Activated CD8-positive, alpha-beta memory T cell treated with anti-CD3 and anti-CD28 coated beads, Interleukin-2, amount 10 ng/mL, durations not matched to agents 7 days and 5 days (primary cell): ENCODE results near the gene TMPRSS11B. TPM values are rescaled to one million over a fixed set of nuclear protein-coding genes. Genes with fewer than 3 reads are reported as not detected.
A peak's percentile ranks its signal among the peaks of the same experiment; 100 is the strongest.
"Not testable (repeated sequence)": the region's sequence is repeated elsewhere in the genome, so short reads cannot be mapped to it uniquely, and the experiment has no call there.

Experiments
- ATAC-seq: fragments of 150-1000 bp; cut with Tn5 transposase; one replicate; pipeline ENCODE4 v1.10.0; 2021; ENCODE audit warnings: moderate library complexity
- CTCF ChIA-PET: fragments of 350-600 bp; sonication (Branson Sonifier 250); formaldehyde crosslinking; loops from one replicate; lab custom pipeline; 2021; ENCODE audit warnings: antibody characterized with exemption; lab: Charles Lee
- DNase-seq: peaks from one replicate; pipeline ENCODE4 v3.0.0-alpha.2; 2020
- H3K27ac Mint-ChIP-seq: one replicate; pipeline ENCODE4 v1.8.0; 2021; ENCODE audit warnings: mild to moderate bottlenecking, mixed read lengths
- H3K27me3 Mint-ChIP-seq: one replicate; pipeline ENCODE4 v1.8.0; 2021; ENCODE audit warnings: mixed read lengths
- H3K36me3 Mint-ChIP-seq: one replicate; pipeline ENCODE4 v1.8.0; 2021; ENCODE audit warnings: mild to moderate bottlenecking, mixed read lengths
- H3K4me1 Mint-ChIP-seq: one replicate; pipeline ENCODE4 v1.8.0; 2021; ENCODE audit warnings: mixed read lengths
- H3K4me3 Mint-ChIP-seq: one replicate; pipeline ENCODE4 v1.8.0; 2021; ENCODE audit warnings: mild to moderate bottlenecking, moderate library complexity, mixed read lengths
- H3K9me3 Mint-ChIP-seq: one replicate; pipeline ENCODE4 v1.8.0; 2022; ENCODE audit warnings: low read depth, mixed read lengths
- total RNA-seq, 2 experiments: library from RNA; stranded (reverse); gene quantifications; one replicate each; pipeline ENCODE4 v1.2.3, GENCODE V29; 2021

Gene TMPRSS11B, protein sequence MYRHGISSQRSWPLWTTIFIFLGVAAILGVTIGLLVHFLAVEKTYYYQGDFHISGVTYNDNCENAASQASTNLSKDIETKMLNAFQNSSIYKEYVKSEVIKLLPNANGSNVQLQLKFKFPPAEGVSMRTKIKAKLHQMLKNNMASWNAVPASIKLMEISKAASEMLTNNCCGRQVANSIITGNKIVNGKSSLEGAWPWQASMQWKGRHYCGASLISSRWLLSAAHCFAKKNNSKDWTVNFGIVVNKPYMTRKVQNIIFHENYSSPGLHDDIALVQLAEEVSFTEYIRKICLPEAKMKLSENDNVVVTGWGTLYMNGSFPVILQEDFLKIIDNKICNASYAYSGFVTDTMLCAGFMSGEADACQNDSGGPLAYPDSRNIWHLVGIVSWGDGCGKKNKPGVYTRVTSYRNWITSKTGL
- not detected for total RNA-seq

DNA sequence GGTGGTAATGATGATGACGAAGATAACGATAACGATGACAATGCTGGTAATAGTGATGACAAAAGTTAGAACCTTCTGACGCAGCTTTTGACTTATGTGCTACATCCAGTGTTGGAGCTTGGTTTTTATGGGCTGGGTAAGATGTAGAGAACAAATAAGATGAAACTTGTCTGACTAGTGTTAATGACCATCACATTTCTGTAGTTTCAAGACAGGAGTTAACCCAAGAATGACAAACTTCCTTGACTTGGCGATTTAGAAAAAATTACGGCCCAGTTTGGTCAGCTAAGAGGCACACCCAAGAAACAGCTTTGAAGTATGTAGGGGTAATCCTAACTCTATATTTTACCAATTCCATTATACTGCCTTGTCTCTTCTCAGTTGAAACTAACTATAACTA, at the start of gene TMPRSS11B:
TSS of gene TMPRSS11B (minus strand) at position 101 of the 400 bp plus-strand sequence. CDS start 136 bp downstream, outside the sequence.
- ATAC-seq (no peak), DNase-seq (no peak)
- Mint-ChIP-seq H3K9me3 (no peaks in the 10 kb centered on the region), H3K27me3 (peaks cover 2% of the 10 kb centered on the region), H3K4me3 (no peak within 1 kb of the TSS), H3K27ac (no peak within 1 kb of the TSS), H3K36me3 (peaks cover 2% of the 10 kb centered on the region), H3K4me1 (peaks cover 7% of the 10 kb centered on the region)
- CTCF ChIA-PET: interaction anchor here (1.2 kb wide), 1 partner anchor 131 kb away, joined by 3 read pairs; no protein-coding TSS in a partner anchor

DNA sequence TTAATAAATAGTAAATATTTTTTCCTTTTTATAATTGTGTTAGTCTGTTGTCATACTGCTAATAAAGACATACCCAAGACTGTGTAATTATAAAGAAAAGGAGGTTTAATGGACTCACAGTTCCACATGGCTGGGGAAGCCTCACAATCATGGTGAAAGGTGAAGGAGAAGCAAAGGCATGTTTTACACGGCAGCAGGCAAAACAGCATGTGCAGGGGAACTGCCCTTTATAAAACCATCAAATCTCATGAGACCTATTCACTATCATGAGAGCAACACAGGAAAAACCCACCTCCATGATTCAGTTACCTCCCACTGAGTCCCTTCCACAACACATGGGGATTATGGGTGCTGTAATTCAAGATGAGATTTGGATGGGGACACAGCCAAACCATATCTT, 45.8 kb upstream of the TMPRSS11B start:
- H3K4me1 Mint-ChIP-seq: peaks cover 3% of the 10 kb centered on the region
- H3K27me3 Mint-ChIP-seq: peaks cover 2% of the 10 kb centered on the region
- H3K9me3 Mint-ChIP-seq: no peaks in the 10 kb centered on the region
- no peak overlapping the region for H3K27ac Mint-ChIP-seq
- H3K4me3 Mint-ChIP-seq: no peak overlapping the region
- DNase-seq (no peak), ATAC-seq (no peak)
- CTCF ChIA-PET: no interaction called here
- H3K36me3 Mint-ChIP-seq: no peaks in the 10 kb centered on the region

DNA sequence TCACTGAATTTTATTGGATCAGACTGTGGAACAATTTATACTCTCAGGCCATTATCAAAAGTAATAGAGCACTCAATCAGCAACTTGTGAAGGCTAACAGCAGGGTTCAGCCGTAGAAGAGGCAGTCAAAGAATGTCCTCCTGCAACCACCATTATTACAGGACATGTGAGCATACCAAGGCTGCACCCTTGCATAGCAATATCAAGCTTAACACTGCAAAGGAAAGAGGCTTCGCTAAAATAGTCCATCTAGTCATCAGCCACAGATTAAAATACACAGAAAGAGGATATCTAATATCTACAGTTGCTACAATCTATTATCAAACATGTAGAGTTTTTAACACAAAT, 42.9 kb upstream of the TMPRSS11B start:
- Mint-ChIP-seq H3K27ac (no peak overlapping the region), H3K36me3 (no peaks in the 10 kb centered on the region), H3K4me1 (peaks cover 3% of the 10 kb centered on the region), H3K9me3 (no peaks in the 10 kb centered on the region), H3K4me3 (no peak overlapping the region), H3K27me3 (peaks cover 2% of the 10 kb centered on the region)
- CTCF ChIA-PET: no interaction called here
- no peak for ATAC-seq
- no peak for DNase-seq

DNA sequence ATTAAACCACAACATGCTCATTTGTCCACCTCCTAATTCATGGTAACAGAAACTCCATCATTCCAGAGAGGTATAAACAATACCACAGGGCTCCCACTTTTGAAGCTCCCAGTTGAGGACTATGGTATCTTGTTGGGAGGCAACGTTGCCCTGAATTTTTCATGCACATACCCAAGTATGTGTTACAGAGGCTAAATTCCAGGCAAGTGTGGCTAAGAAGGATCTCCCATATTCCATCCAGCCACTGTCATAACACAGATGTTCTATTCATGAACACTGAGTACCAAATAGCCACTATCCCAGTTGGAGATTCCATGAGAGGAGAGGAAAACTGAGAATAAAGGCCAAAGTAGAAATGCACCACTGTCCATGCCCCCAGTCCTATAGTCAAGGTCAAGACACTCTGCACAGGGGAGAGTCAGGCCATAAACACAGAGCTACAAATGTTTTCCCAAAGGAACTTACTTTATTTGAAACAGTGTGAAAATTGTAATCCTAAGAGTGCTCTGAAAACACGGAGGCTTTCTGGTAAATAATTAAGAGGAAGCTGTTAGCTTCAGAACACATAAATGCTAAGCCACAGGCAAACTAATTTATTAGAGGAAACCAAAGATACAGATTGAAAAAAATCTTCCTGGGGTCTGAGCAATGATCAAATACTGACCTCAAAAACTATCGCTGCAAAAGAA, 42.4 kb upstream of the TMPRSS11B start:
- ATAC-seq (no peak), DNase-seq (no peak)
- no peaks in the 10 kb centered on the region for H3K36me3 Mint-ChIP-seq
- CTCF ChIA-PET: no interaction called here
- no peaks in the 10 kb centered on the region for H3K9me3 Mint-ChIP-seq
- H3K27me3 Mint-ChIP-seq: peaks cover 2% of the 10 kb centered on the region
- H3K4me3 Mint-ChIP-seq: no peak overlapping the region
- H3K27ac Mint-ChIP-seq: no peak overlapping the region
- H3K4me1 Mint-ChIP-seq: peaks cover 3% of the 10 kb centered on the region

GRCh38 chr4:68283714-68284113, 38.2 kb upstream of the TMPRSS11B start:
- ATAC-seq: no peak
- no peak for DNase-seq
- Mint-ChIP-seq H3K36me3 (no peaks in the 10 kb centered on the region), H3K9me3 (no peaks in the 10 kb centered on the region), H3K4me3 (no peak overlapping the region), H3K27me3 (peaks cover 2% of the 10 kb centered on the region), H3K27ac (no peak overlapping the region), H3K4me1 (peaks cover 3% of the 10 kb centered on the region)
- CTCF ChIA-PET: no interaction called here

GRCh38 chr4:68283095-68283494, 37.6 kb upstream of the TMPRSS11B start:
- H3K4me1 Mint-ChIP-seq: no peaks in the 10 kb centered on the region
- H3K27ac Mint-ChIP-seq: no peak overlapping the region
- H3K27me3 Mint-ChIP-seq: peaks cover 2% of the 10 kb centered on the region
- CTCF ChIA-PET: no interaction called here
- no peaks in the 10 kb centered on the region for H3K36me3 Mint-ChIP-seq
- DNase-seq (no peak), ATAC-seq (no peak)
- H3K9me3 Mint-ChIP-seq: no peaks in the 10 kb centered on the region
- no peak overlapping the region for H3K4me3 Mint-ChIP-seq

DNA sequence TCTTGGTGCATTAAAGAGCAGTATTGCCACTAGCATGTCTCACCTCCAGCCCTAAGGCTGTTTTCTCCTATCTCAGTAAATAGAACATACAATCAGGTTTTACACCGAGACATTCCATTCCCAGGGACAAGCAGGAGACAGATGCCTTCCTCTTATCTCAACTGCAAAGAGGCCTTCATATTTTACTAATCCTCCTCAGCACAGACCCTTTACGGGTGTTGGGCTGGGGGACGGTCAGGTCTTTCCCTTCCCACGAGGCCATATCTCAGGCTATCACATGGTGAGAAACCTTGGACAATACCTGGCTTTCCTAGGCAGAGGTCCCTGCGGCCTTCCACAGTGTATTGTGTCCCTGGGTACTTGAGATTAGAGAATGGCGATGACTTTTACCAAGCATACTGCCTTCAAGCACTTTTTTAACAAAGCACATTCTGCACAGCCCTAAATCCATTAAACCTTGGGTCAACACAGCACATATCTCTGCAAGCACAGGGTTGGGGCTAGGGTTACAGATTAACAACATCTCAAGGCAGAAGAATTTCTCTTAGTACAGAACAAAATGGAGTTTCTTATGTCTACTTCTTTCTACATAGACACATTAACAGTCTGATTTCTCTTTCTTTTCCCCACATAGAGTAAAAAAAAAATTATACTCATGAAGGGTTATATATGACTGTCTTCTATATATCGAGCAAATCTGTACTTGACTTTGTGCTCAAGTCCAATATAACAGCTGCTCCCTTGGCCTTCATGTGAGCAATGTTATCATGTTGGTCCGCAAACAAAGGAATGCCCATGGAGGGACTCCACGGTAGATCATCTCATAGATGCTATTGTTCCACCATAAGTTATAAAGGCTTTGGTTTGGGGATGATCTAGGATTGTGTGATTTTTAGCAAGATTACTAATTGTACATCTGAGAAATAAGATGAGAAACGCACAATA, 36.6 kb upstream of the TMPRSS11B start:
- DNase-seq, H3K4me1 Mint-ChIP-seq, H3K27ac Mint-ChIP-seq, H3K27me3 Mint-ChIP-seq, H3K36me3 Mint-ChIP-seq, H3K9me3 Mint-ChIP-seq, H3K4me3 Mint-ChIP-seq, CTCF ChIA-PET, ATAC-seq: not testable (repeated sequence)

GRCh38 chr4:68278029-68278428, 32.5 kb upstream of the TMPRSS11B start:
- peaks cover 8% of the 10 kb centered on the region for H3K27me3 Mint-ChIP-seq
- H3K27ac Mint-ChIP-seq: no peak overlapping the region
- CTCF ChIA-PET: no interaction called here
- H3K36me3 Mint-ChIP-seq: no peaks in the 10 kb centered on the region
- no peaks in the 10 kb centered on the region for H3K9me3 Mint-ChIP-seq
- H3K4me3 Mint-ChIP-seq: no peak overlapping the region
- no peak for DNase-seq
- H3K4me1 Mint-ChIP-seq: no peaks in the 10 kb centered on the region
- no peak for ATAC-seq

GRCh38 chr4:68277627-68278026, 32.1 kb upstream of the TMPRSS11B start:
- ATAC-seq (no peak), DNase-seq (no peak)
- Mint-ChIP-seq H3K4me1 (no peaks in the 10 kb centered on the region), H3K27me3 (peaks cover 8% of the 10 kb centered on the region), H3K36me3 (no peaks in the 10 kb centered on the region), H3K4me3 (no peak overlapping the region), H3K9me3 (no peaks in the 10 kb centered on the region), H3K27ac (no peak overlapping the region)
- CTCF ChIA-PET: no interaction called here

- Mint-ChIP-seq H3K36me3 (peaks cover 3% of the 10 kb centered on the region), H3K4me1 (peaks cover 5% of the 10 kb centered on the region)
Observed at GRCh38 chr4:68272860-68273259, 27.4 kb upstream of the TMPRSS11B start.

DNA sequence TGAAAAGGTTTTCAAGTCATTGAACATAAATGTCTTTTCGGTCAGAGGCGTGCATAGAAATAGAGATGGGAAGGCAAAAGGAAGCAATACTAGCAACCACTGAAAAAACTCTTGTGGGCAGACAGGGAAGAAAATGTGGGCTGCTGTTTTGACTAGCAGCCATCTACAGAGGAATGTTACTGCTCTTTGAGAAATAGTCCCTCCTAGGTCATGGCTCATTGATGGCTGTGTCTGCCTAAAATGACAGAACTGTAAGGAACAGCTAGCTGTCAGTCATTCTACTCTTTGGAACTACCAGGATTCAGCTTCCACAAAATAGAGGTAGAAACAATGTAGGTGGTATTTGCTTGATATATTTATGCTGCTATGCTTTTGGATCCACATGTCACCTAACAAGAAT, 26.9 kb upstream of the TMPRSS11B start:
- no peak for DNase-seq
- CTCF ChIA-PET: interaction anchor here (1.0 to 3.4 kb wide), 5 partner anchors 8 to 110 kb away, joined by 4 to 30 read pairs (median 5); no protein-coding TSS in a partner anchor
- Mint-ChIP-seq H3K4me3 (peak overlapping the region; percentile 10), H3K27me3 (peaks cover 8% of the 10 kb centered on the region), H3K27ac (no peak overlapping the region), H3K4me1 (peaks cover 10% of the 10 kb centered on the region), H3K9me3 (no peaks in the 10 kb centered on the region), H3K36me3 (peaks cover 3% of the 10 kb centered on the region)
- no peak for ATAC-seq

More at GRCh38 chr4:68272860-68273259, 27.4 kb upstream of the TMPRSS11B start:
- DNase-seq (no peak), ATAC-seq (no peak)
- Mint-ChIP-seq H3K4me3 (no peak overlapping the region), H3K27ac (no peak overlapping the region), H3K9me3 (no peaks in the 10 kb centered on the region), H3K27me3 (peaks cover 8% of the 10 kb centered on the region)
- CTCF ChIA-PET: interaction anchor here (1.8 to 3.4 kb wide), 2 partner anchors 103 to 110 kb away, joined by 5 to 30 read pairs; no protein-coding TSS in a partner anchor

- Mint-ChIP-seq H3K4me1 (peaks cover 10% of the 10 kb centered on the region), H3K27me3 (peaks cover 8% of the 10 kb centered on the region), H3K27ac (no peak overlapping the region), H3K9me3 (no peaks in the 10 kb centered on the region), H3K4me3 (peak overlapping the region; percentile 10), H3K36me3 (peaks cover 3% of the 10 kb centered on the region)
- CTCF ChIA-PET: interaction anchor here (0.6 to 3.4 kb wide), 6 partner anchors 8 to 111 kb away, joined by 3 to 30 read pairs (median 4); no protein-coding TSS in a partner anchor
- ATAC-seq: peak; percentile 53
- no peak for DNase-seq
Observed at GRCh38 chr4:68271851-68272357, 26.4 kb upstream of the TMPRSS11B start.
